OCI-LY3 (cell line): Measurements from ENCODE around the gene TNFAIP2.

ENCODE experiments used
- EZH2phosphoT487 ChIP-seq: fragments of 200-600 bp; shearing (Covaris generic); IDR thresholded peaks from 2 replicates; pipeline ENCODE4 v1.6.1; 2018; ENCODE audit warnings: antibody characterized with exemption, mixed run types, low read depth
- TF ChIP-seq, protein P1 (sequence below): fragments of 200-600, 300-600 bp; sonication (generic); IDR thresholded peaks from 2 replicates; pipeline ENCODE4 v1.5.1; 2014; ENCODE audit warnings: antibody characterized with exemption, low read length, low read depth

DNA sequence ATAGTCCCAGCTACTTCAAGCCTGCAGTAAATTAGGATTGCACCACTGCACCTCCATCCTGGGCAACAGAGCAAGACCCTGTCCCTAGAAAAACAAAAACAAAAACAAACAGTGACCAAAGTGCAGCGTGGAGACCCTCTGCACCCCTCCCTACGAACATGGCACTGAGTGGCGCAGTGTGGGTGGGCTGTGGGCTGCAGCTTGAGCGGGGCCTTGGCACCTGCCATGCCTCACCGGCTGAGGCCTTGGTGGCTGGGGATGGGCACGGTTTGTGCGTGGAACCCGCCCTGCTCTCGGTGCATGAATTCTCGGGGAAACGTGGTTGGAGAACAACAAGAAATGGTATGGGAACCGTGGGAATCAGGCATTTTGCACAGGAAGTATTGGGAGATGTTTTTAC, 60.8 kb downstream of the TNFAIP2 start:
- TF ChIP-seq EZH2phosphoT487: no peak
- TF ChIP-seq, protein P1, sequence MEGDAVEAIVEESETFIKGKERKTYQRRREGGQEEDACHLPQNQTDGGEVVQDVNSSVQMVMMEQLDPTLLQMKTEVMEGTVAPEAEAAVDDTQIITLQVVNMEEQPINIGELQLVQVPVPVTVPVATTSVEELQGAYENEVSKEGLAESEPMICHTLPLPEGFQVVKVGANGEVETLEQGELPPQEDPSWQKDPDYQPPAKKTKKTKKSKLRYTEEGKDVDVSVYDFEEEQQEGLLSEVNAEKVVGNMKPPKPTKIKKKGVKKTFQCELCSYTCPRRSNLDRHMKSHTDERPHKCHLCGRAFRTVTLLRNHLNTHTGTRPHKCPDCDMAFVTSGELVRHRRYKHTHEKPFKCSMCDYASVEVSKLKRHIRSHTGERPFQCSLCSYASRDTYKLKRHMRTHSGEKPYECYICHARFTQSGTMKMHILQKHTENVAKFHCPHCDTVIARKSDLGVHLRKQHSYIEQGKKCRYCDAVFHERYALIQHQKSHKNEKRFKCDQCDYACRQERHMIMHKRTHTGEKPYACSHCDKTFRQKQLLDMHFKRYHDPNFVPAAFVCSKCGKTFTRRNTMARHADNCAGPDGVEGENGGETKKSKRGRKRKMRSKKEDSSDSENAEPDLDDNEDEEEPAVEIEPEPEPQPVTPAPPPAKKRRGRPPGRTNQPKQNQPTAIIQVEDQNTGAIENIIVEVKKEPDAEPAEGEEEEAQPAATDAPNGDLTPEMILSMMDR: no peak
